Measurements from ENCODE around the gene SNX24. TPM values are rescaled to one million over a fixed set of nuclear protein-coding genes. Genes with fewer than 3 reads are reported as not detected.

SNX24 gene
- total and polyA plus RNA-seq, 2 experiments from 2014 or later = 18.0 to 27.5 TPM

DNA sequence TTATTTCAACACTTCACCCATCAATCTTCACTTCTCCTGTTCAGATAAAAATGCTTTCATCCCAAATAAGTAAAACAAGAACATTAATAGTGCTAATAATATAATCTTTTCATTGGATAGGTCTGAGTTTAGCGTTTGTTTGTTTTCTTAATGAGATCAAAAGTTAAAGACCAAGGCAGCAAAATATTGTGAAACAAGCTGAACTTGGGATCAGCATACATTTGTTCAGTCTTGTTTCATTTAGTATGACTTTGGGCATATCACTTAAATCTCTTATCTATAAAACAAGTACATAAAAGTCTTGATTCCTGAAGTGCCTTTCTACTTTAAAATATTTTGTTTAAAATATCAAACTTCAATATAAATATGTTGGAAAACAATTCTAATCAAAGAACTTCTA is 13.4 kb upstream of the SNX24 start:
- Mint-ChIP-seq H3K27ac (no peak overlapping the region), H3K9me3 (no peaks in the 10 kb centered on the region), H3K4me1 (no peaks in the 10 kb centered on the region), H3K27me3 (ENCODE audit: insufficient read depth, low read depth, poor library complexity) (no peaks in the 10 kb centered on the region), H3K36me3 (ENCODE audit: low read depth) (peaks cover 10% of the 10 kb centered on the region; the same call in 1 of the 3 replicates), H3K4me3 (no peak overlapping the region)
- Histone ChIP-seq H3K27me3 (ENCODE audit: insufficient read depth) (no peaks in the 10 kb centered on the region), H3K9me2 (ENCODE audit: insufficient read depth) (no peaks in the 10 kb centered on the region), H3K4me2 (no peak overlapping the region), H3F3A (replicated peaks; ENCODE audit: low read depth) (no peaks in the 10 kb centered on the region), H2AFZ (no peak overlapping the region), H3K36me3 (ENCODE audit: insufficient read depth) (peaks cover 3% of the 10 kb centered on the region; the same call in 1 of the 2 replicates), H3K27ac (ENCODE audit: low read depth) (no peak overlapping the region), H3K4me3 (no peak overlapping the region), H4K20me1 (replicated peaks; ENCODE audit: insufficient read depth) (no peaks in the 10 kb centered on the region), H3K4me1 (ENCODE audit: insufficient read depth) (no peaks in the 10 kb centered on the region), H3K79me2 (replicated peaks; ENCODE audit: insufficient read depth) (no peaks in the 10 kb centered on the region)
- DNase-seq (ENCODE audit: low spot score) = no peak
- no peak for ATAC-seq
- TF ChIP-seq, protein P1, sequence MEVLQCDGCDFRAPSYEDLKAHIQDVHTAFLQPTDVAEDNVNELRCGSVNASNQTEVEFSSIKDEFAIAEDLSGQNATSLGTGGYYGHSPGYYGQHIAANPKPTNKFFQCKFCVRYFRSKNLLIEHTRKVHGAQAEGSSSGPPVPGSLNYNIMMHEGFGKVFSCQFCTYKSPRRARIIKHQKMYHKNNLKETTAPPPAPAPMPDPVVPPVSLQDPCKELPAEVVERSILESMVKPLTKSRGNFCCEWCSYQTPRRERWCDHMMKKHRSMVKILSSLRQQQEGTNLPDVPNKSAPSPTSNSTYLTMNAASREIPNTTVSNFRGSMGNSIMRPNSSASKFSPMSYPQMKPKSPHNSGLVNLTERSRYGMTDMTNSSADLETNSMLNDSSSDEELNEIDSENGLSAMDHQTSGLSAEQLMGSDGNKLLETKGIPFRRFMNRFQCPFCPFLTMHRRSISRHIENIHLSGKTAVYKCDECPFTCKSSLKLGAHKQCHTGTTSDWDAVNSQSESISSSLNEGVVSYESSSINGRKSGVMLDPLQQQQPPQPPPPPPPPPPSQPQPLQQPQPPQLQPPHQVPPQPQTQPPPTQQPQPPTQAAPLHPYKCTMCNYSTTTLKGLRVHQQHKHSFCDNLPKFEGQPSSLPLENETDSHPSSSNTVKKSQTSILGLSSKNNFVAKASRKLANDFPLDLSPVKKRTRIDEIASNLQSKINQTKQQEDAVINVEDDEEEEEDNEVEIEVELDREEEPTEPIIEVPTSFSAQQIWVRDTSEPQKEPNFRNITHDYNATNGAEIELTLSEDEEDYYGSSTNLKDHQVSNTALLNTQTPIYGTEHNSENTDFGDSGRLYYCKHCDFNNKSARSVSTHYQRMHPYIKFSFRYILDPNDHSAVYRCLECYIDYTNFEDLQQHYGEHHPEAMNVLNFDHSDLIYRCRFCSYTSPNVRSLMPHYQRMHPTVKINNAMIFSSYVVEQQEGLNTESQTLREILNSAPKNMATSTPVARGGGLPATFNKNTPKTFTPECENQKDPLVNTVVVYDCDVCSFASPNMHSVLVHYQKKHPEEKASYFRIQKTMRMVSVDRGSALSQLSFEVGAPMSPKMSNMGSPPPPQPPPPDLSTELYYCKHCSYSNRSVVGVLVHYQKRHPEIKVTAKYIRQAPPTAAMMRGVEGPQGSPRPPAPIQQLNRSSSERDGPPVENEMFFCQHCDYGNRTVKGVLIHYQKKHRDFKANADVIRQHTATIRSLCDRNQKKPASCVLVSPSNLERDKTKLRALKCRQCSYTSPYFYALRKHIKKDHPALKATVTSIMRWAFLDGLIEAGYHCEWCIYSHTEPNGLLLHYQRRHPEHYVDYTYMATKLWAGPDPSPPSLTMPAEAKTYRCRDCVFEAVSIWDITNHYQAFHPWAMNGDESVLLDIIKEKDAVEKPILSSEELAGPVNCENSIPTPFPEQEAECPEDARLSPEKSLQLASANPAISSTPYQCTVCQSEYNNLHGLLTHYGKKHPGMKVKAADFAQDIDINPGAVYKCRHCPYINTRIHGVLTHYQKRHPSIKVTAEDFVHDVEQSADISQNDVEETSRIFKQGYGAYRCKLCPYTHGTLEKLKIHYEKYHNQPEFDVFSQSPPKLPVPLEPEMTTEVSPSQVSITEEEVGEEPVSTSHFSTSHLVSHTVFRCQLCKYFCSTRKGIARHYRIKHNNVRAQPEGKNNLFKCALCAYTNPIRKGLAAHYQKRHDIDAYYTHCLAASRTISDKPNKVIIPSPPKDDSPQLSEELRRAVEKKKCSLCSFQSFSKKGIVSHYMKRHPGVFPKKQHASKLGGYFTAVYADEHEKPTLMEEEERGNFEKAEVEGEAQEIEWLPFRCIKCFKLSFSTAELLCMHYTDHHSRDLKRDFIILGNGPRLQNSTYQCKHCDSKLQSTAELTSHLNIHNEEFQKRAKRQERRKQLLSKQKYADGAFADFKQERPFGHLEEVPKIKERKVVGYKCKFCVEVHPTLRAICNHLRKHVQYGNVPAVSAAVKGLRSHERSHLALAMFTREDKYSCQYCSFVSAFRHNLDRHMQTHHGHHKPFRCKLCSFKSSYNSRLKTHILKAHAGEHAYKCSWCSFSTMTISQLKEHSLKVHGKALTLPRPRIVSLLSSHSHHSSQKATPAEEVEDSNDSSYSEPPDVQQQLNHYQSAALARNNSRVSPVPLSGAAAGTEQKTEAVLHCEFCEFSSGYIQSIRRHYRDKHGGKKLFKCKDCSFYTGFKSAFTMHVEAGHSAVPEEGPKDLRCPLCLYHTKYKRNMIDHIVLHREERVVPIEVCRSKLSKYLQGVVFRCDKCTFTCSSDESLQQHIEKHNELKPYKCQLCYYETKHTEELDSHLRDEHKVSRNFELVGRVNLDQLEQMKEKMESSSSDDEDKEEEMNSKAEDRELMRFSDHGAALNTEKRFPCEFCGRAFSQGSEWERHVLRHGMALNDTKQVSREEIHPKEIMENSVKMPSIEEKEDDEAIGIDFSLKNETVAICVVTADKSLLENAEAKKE (CRISPR knock-in tag; IDR thresholded peaks at IDR 0.05) = no peak
- TF ChIP-seq NANOG (IDR thresholded peaks at IDR 0.05; ENCODE audit: borderline replicate concordance) (no peak), JUNB (IDR thresholded peaks at IDR 0.05; ENCODE audit: unreplicated experiment) (no peak), EZH2 (IDR thresholded peaks at IDR 0.05; ENCODE audit: low read depth, unreplicated experiment) (no peak), REST (IDR thresholded peaks at IDR 0.05; ENCODE audit: unreplicated experiment) (no peak), ZNF114 (CRISPR knock-in tag; IDR thresholded peaks at IDR 0.05) (no peak), POLR2AphosphoS5 (IDR thresholded peaks at IDR 0.05; ENCODE audit: low read depth) (no peak), CREB1 (CRISPR knock-in tag; IDR thresholded peaks at IDR 0.05; ENCODE audit: low read depth) (no peak), ZNF331 (CRISPR knock-in tag; IDR thresholded peaks at IDR 0.05; ENCODE audit: low read depth) (no peak), EZH2phosphoT487 (IDR thresholded peaks at IDR 0.05; ENCODE audit: unreplicated experiment) (no peak), STAT1 (IDR thresholded peaks at IDR 0.05; ENCODE audit: unreplicated experiment) (no peak)
- TF ChIP-seq, protein P2, sequence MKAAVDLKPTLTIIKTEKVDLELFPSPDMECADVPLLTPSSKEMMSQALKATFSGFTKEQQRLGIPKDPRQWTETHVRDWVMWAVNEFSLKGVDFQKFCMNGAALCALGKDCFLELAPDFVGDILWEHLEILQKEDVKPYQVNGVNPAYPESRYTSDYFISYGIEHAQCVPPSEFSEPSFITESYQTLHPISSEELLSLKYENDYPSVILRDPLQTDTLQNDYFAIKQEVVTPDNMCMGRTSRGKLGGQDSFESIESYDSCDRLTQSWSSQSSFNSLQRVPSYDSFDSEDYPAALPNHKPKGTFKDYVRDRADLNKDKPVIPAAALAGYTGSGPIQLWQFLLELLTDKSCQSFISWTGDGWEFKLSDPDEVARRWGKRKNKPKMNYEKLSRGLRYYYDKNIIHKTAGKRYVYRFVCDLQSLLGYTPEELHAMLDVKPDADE (IDR thresholded peaks at IDR 0.05) = no peak
- TF ChIP-seq, protein P3, sequence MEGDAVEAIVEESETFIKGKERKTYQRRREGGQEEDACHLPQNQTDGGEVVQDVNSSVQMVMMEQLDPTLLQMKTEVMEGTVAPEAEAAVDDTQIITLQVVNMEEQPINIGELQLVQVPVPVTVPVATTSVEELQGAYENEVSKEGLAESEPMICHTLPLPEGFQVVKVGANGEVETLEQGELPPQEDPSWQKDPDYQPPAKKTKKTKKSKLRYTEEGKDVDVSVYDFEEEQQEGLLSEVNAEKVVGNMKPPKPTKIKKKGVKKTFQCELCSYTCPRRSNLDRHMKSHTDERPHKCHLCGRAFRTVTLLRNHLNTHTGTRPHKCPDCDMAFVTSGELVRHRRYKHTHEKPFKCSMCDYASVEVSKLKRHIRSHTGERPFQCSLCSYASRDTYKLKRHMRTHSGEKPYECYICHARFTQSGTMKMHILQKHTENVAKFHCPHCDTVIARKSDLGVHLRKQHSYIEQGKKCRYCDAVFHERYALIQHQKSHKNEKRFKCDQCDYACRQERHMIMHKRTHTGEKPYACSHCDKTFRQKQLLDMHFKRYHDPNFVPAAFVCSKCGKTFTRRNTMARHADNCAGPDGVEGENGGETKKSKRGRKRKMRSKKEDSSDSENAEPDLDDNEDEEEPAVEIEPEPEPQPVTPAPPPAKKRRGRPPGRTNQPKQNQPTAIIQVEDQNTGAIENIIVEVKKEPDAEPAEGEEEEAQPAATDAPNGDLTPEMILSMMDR (conservative IDR thresholded peaks at IDR 0.05; ENCODE audit: low read depth in 2 of 2) = no peak

Measured in GM23338 (cell line).